GM10847 (cell line): ENCODE results near the gene SMIM36.

Experiments
- POLR2A ChIP-seq: IDR thresholded peaks from 2 replicates; pipeline ENCODE4 v1.6.1; 2011; ENCODE audit not compliant: insufficient read length; ENCODE audit errors: extremely low read depth

SMIM36 gene

GRCh38 chr17:55480631-55481315, 30.5 kb downstream of the SMIM36 start:
- TF ChIP-seq POLR2A, result no peak

GRCh38 chr17:55479903-55480302, 31.3 kb downstream of the SMIM36 start:
- TF ChIP-seq POLR2A, result no peak

DNA sequence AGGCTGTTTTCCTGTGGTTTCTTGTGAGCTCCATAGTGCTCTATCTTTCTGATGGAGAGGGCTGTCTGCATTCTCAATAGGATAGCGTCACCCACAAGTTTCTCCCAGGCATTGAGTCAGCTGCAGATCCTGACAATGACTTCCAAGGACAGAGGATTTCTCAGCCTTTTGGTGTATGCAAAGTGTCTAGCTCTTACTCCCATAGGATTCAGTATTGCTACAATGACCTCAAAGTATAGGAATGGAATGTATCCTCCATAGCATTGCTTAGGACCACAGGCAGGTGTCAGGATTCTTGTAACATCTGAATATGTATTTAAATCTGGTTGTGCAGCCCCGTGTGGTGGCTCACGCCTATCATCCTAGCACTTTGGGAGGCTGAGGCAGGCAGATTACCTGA, 32.3 kb downstream of the SMIM36 start:
- no peak for TF ChIP-seq POLR2A

DNA sequence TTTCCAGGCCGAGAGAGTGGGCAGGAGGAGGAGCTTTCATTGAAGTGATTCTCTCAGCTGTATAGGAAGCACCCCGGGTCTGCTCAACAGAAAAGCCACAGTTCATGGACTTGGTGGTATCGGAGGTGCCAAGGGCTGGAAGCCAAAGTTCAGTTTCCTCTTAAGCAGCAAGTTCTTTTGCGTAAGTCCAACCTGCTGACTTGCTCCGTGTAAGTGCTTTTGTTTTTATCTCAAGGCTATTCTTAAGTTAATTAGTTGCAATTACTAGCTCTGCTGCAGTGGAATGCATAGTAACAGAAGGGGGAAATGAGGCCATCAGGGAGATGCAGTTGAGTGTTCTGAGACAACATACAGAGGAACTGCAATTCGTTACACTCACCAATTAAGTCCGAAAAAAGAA, 44.6 kb downstream of the SMIM36 start:
- TF ChIP-seq POLR2A, result no peak

- TF ChIP-seq POLR2A, result no peak
Measured at GRCh38 chr17:55463600-55463999, 47.7 kb downstream of the SMIM36 start.

- no peak for TF ChIP-seq POLR2A
Measured at GRCh38 chr17:55462711-55463110, 48.5 kb downstream of the SMIM36 start.

GRCh38 chr17:55462234-55462633, 49.0 kb downstream of the SMIM36 start:
- TF ChIP-seq POLR2A, result no peak

GRCh38 chr17:55458978-55459377, 52.3 kb downstream of the SMIM36 start:
- TF ChIP-seq POLR2A, result no peak

GRCh38 chr17:55458287-55458900, 52.9 kb downstream of the SMIM36 start:
- TF ChIP-seq POLR2A, result no peak

- no peak for TF ChIP-seq POLR2A
Measured at GRCh38 chr17:55456307-55457240, 54.7 kb downstream of the SMIM36 start.

- no peak for TF ChIP-seq POLR2A
Measured at GRCh38 chr17:55454906-55455474, 56.3 kb downstream of the SMIM36 start.

- no peak for TF ChIP-seq POLR2A
Measured at GRCh38 chr17:55453839-55454557, 57.3 kb downstream of the SMIM36 start.

DNA sequence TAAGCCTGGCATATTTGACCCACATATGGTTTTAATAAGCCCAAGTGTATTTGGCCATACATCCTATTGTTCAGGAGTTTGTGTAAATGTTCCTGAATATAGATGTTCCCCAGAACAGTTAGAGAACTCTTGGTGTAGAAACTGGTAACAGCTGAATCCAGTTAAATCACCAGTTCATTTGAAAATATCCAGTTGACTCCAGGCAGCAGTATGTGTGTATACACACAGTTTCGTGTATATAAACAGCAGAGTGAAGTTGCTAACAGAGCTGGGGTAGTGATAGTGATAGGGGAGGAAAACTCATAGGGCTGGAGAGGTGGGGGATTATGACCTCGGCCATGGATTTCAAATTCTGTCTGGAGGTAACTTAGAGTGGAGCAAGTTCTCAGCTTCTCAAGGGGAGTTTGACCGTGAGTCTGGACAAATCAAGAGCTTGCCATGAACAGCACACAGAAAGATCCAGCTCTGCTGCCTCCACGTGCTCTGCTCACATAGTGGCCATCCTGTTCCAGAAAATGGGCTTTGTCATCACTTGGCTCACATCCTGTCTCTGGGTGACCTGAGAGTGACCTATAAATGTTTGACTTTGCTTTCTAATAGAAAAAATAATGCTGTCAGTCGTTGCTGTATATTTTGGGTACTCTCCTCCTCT, 59.0 kb downstream of the SMIM36 start:
- no peak for TF ChIP-seq POLR2A

DNA sequence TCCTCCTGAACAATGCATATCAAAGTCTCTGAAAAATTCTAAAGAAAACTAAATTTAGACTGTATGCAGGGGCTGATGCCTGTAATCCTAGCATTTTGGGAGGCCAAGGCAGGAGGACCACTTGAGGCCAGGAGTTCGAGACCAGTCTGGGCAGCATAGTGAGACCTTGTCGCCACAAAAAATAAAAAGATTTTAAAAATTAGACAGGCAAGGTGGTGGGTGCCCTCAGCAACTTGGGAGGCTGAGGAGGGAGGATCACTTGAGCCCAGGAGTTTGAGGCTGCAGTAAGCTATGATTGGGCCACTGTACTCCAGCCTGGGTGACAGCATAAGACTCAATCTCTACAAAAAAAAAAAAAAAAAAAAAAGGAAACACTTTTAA, 59.5 kb downstream of the SMIM36 start:
- TF ChIP-seq POLR2A, result no peak

- no peak for TF ChIP-seq POLR2A
Measured at GRCh38 chr17:55451203-55451641, 60.0 kb downstream of the SMIM36 start.

GRCh38 chr17:55450232-55450825, 60.9 kb downstream of the SMIM36 start:
- TF ChIP-seq POLR2A, result no peak
